Activated naive CD4-positive, alpha-beta T cell treated with anti-CD3 and anti-CD28 coated beads, Interleukin-2, amount 50 U/mL, for 16 hours (primary cell): ENCODE data around the gene TCF25.

ENCODE experiments used
- DNase-seq: peaks from one replicate; pipeline ENCODE4 v3.0.0-alpha.2; 2020

Gene TCF25

GRCh38 chr16:89949756-89950155 is 76.4 kb downstream of the TCF25 start:
- DNase-seq, result no peak

GRCh38 chr16:89951509-89951908 is 78.1 kb downstream of the TCF25 start:
- DNase-seq, result no peak

- DNase-seq, result no peak
Observed at GRCh38 chr16:89952049-89952448, 78.7 kb downstream of the TCF25 start.

- no peak for DNase-seq
Observed at GRCh38 chr16:89952551-89952950, 79.2 kb downstream of the TCF25 start.

DNA sequence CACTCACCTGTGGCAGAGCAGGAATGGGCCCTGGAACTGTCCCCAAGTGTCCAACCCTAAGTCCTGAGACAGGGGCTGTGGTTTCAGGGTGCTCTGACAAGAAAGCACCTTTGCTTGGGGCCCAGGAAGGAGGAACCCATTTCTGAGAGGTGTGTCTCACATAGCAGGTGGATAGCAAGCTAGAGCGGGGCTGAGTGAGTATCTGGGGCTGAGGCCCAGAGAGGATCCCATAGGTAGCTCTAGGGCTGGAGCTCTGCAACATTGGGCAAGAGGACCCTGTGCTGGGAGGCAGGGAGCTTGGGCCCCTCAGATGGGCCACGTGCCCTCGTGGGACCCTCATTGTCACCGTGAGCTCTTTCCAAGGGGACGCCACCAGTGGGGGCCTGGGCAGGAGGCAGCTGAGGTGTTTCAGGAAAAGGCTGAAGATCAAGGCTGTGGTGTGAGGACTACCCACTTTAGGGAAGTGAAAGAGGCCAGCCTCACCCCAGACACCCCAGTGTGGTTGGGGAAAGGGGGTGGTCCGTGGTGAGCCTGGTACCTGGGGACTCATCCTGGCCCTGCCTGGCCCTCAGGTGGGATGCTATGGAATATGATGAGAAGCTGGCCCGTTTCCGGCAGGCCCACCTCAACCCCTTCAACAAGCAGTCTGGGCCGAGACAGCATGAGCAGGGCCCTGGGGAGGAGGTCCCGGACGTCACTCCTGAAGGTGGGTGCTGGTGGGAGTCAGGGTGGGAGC is 80.4 kb downstream of the TCF25 start:
- no peak for DNase-seq

- DNase-seq, result no peak
Observed at GRCh38 chr16:89954462-89954861, 81.1 kb downstream of the TCF25 start.

DNA sequence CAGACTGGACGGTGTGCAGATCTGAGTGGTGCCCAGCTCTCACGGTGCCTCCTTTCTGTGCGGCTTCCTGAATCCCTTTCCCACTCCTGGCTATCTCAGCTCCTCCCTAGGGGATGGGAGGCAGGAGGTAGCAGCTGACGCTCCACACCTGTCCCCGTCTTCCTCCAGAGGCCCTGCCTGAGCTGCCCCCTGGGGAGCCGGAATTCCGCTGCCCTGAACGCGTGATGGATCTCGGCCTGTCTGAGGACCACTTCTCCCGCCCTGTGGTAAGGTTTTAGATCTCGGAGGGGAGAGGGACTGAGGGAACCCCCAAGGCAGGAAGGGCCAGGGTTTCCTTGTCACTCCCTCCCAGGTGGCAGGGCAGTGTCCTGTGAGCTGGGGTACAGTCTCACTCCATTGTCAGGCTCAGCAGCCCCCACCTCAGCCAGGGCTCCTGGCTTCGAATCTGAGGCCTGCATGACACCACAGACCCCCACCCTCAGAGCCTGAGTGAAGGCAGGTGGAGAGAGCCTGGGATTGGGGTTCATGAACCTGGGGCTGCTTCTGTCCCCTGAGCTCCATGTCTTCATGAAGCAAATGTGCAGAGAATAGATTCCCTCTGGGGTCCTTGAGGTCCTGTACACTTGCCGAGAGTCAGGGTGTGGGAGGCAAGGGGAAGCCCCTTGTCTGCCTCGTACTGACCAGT is 81.8 kb downstream of the TCF25 start:
- DNase-seq, result no peak

DNA sequence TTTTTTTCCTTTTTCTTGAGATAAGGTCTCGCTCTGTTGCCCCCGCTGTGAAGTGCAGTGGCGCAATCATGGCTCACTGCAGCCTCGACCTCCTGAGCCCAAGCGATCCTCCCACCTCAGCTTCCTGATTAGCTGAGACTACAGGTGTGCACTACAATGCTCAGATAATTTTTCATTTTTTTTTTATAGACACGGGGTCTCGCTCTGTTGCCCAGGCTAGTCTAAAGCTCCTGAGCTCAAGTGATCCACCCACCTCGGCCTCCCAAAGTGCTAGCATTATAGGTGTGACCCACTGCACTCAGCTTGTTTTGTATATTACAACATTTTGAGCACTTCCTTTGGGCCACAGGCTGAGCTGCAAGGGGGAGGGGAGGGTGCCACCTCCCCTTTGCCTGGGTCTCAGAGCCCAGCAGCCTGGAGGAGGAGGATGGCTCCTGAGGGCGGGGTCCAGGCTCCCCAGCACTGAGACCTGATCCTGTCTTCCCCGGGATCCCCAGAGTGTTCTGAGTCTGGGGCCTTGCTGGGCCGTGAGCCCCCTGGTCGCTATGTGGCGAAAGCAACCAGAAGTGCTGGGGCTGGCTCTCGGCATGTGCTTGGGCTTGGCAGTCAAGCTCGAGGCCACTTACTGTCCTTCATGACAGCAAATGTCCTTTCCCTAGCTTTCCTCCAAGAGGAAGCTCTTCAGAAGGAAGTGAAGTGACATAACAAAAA is 83.3 kb downstream of the TCF25 start:
- no peak for DNase-seq

- DNase-seq, result no peak
Observed at GRCh38 chr16:89957216-89957785, 83.9 kb downstream of the TCF25 start.

DNA sequence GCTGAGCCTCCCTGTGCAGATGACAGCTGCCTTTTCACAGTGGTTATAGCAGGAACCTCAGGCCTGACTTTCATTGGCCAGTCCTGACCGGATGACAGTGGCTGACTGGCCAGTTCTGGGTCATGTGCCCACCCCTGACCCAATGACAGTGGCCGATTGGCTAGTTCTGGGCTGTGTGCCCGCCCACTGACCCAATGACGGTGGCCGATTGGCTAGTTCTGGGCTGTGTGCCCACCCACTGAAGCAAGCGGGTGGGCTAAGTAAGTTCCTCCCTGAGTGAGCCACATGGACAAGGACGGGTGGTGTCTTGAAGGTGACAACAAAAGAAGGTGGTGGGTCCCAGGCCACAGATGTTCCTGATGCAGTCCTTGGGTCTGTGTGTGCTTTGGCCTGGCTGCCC is 84.7 kb downstream of the TCF25 start:
- no peak for DNase-seq

- no peak for DNase-seq
Observed at GRCh38 chr16:89958596-89958995, 85.2 kb downstream of the TCF25 start.

DNA sequence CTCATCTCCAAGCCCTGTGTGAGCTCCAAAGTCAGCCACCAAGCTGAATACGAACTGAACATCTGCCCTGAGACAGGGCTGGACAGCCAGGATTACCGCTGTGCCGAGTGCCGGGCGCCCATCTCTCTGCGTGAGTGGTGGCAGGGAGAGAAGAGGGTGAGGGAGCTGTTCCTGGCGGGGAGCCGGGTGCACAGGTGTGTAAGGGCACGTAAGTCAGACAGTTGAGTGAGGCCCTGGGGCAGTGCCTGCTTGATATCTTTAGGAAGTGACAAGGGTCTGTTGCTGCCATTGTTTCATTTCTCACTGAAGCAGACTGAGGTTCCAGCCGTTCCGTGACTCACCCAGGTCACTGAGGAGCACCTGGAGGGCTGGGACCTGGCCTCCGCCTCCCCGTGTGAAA is 87.6 kb downstream of the TCF25 start:
- DNase-seq, result no peak
